NCI-H1417 (cell line): Measurements from ENCODE around the gene ATF7.

Experiments
- DNase-seq, 3 experiments: peaks; one replicate each; lab custom pipeline; 2025; lab: John Stamatoyannopoulos, UW

ATF7 gene

DNA sequence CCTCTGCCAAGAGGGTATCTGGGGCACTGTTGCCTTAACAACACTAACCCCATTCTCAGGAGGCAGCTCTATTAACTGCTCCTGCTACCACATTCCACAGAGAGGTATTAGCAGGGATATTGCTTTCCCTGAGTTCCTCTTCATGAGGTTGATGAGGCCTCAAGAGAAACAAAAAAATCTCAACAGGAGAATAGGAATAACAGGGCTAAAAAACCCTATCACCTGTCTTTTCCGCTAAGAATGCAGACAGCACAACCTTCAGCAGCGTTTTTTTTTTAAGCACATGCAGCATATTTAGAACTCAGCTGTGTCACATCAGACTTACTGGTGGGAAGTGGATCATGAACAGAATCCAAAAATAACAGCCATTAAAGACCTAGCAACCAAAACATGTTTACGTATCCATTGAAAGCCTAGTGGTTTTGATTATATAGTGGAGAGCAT is 29.2 kb downstream of the ATF7 start:
- DNase-seq, result peak in 2 of 3 experiments; percentile 28 to 65

DNA sequence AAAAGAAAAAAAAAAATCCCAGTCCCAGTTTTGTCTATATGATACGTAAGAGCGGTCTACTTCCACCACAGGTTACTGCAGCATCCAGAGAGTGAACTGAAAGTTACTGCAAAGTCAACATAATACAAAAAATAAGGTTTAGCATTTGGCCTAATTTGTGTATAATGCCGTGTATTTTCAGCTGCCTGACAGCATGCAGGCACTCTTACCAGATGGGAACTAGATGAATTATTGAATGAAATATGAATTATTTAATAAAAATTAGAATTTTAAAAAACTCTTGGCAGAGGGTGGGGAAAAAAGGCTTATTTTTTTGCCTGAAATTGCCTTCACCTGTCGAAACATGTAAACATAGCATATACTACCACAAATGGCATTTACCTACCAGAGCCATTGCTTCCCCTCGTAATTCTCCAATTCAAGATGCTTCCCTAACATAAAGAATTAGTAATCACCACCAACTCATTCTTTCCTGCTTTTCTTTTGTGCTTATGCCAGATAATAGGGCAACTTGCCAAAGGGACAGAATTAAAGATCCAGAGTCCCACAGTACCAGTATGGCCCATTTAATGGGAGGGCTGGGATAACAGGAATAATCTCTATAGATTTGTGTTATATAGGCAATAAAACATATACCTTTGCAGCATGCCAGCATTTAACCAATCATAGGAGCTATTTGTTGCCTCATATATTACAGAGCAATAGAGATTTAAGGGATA is 31.1 kb downstream of the ATF7 start:
- DNase-seq, result no peak

DNA sequence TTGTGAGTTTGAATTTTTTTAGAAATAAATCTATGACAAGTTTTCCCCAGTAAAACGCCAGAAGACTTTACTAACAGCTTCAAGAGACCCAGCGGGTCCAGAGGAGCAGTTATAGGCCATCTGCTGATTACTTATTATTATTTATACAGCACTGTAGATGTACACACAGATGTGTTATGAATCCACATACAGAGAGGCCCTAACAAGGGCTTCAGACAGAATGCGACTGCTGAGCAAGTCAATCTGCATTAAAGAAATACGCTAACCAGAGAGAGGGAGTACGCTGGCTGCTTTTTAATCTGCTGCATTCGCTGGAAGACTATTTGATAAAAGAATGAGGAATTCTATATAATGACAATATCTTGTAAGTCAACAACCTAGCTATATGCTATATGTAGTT is 32.5 kb downstream of the ATF7 start:
- peak in 1 of 3 experiments; percentile 24 for DNase-seq

DNA sequence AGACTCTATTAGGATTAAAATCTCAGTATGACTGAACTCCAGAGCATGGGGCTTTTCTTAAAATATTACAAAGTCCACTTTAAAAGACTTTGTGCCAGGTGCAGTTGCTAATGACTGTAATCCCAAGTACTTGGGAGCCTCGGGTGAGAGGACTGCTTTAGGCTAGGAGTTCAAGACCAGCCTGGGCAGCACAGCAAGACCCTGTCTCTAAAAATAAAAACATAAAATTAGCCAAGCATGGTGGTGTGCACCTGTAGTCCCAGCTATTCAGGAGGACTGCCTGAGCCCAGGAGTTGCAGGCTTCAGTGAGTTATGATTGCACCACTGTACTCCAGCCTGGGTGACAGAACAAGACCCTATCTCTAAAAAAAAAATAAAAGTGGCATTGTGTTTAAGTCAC is 33.2 kb downstream of the ATF7 start:
- DNase-seq, result no peak

DNA sequence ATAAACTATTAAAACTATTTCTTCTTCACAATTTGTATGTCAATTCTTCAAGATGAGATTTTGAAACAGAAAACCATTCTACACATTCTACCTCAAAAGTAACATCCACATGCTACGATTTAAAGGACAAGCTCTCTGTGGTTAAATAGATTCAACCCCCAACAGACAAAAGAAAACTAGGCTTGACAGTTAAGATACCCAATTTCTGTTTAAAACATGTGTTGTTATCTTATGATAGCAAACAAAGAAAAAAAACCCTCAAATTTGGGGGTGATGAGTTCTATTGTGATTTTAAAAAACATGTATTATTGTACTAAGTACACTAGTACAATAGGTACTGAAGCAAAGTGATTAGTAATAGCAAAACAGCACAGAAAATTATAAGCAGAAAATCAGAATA is 33.8 kb downstream of the ATF7 start:
- no peak for DNase-seq

DNA sequence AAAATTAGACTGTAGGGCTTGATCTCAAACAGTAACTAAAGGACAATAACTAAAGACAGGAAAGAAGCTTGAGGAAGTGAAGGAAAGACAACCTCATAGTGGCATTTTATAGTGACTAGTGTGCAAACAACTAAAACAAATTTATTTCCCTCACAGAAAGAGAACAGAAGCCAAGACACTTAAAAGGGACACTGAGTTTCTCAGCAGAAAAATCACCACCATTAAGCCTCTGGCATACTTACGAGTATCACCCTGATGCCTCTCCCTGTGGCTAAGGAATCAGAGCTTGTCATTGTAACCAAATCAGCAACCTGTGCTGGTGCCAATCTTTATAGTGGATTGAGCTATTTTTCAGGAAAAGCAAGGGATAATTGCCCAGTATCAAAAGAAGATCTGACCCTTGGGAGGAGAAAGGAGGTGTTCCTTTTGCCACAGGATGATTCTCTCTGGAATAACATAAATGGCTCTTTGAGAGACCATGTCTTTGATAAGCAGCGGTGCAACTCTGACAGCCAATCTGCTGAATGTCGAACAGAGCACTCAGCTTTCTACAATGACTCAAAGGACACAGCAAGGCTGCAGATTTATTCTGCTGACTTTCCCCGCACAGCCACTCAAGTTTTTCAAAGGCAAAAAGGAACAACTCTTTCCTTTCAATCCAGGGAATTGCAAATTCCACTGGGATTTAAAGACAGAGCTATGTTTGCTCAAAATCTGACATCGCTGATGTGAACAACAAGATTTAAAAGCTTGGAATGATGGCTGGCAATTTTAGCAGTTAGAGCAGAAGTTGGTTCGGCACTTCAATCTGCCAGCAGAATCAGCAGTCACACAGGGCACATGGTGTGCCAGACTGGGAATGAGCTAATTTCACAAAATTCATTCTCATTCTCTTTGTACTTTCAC is 34.6 kb downstream of the ATF7 start:
- DNase-seq, result peak in 2 of 3 experiments; percentile 38 to 62

DNA sequence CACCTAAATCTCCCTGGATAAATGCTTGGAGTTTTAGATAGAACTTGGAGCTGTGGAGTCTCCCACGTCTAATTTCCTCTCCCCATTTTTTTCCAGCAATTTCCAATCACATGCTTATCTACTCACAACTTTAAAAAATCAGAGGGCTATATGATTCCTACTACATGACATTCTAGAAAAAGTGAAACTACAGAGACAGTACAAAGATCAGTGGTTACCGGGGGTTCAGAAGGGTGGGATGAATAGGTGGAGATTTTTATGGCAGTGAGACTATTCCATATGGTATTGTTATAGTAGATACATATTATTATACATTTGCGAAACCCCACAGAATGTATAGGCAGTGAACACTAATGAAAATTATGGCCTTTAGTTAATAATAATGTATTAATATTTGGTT is 35.5 kb downstream of the ATF7 start:
- DNase-seq, result no peak

DNA sequence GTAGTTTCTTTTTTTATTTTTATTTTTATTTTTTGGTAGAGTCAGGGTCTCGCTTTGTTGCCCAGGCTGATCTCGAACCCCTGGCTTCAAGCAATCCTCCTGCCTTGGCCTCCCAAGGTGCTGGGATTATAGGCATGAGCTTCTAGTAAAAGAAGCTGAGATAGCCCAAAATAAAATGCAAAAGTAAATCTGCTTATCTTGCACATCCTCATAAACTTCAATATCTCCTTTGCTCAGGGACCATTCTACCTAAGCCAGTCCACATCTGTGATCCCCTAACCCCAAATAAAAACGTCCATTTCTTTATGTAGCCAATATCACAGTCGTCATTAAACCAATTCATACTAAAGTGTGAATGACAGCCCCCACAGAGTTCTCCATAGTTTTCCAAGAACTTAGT is 36.3 kb downstream of the ATF7 start:
- DNase-seq, result no peak

DNA sequence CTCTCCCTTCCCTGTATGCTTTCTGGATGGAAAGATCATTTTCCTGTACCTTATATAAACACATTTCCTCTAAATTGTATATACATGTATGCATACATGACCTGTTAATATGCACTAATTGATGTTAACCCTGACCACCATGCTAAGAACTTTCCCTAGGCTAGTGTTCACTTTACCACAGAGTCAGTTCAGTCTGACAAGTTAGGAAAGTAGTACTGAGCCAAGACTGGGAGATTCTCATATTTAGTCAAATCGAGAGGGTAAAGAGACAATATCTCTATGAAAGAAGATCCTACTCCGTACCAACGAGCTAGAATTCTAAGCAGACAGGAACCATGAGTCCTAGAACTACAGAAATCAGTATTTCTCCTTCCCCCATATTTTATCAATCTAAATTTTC is 36.8 kb downstream of the ATF7 start:
- DNase-seq, result no peak

DNA sequence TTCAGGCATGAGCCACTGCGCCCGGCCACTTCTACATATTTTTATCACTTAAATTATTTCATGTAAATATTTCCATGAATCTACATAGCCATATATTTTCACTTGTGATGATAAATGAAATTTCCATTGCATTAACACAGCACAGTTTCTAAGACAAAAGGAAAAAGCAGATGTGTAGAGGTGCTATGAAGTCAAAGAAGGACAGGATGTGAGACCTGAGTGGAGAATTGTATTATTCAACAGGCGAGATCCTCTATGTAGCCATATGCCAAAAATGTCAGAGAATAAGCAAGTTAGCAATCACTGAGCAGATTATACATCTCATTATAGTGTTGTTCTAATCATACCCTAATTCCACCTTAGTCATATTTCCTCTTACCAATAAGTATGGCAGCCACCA is 38.1 kb downstream of the ATF7 start:
- DNase-seq, result no peak

DNA sequence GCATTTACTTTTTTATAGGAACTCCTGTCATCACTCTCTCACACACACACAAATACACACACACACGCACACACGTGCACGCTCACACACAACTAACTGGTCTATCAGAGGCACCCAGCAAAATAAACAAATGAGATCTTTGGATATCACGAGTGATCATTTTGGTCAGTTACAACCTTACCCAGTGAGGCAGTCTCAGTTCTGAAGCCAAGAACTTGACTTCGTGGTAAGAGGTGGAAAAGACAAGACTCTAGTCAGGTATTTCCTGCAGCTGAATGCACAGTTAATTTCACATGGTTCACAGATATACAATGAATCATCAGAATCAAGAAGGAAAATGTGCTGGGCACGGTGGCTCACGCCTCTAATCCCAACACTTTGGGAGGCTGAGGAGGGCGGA is 39.4 kb downstream of the ATF7 start:
- no peak for DNase-seq

DNA sequence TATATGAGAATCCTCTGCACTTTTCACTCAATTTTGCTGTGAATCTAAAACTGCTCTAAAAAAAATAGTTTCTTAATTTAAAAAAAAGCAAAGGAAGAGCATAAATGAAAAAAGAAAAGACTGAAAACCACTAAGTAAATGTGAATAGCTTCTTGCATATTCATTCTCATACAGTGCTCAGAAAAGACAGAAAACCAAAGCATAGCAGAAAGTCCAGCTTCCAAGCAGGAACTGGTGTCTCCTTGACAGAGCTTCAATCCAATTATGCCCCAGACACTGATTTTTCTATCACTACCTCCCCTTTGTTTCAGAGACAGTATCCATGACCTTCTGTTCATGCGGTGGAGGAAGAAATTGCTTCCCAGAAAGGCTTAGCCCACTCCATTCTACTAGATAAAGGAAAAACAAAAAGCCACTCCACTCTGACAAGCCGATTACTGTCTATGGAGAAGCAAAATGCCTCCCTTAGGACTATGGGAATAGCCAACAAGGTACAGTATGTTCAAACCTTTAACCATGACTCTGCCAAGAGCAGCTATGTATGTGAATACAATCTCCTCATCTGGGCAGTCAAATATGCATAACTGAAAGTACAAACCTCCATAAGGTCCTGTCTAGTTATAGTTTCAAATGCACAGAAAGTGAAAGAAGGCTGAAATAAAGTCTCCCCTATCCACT is 40.6 kb downstream of the ATF7 start:
- peak in 1 of 3 experiments; percentile 32 for DNase-seq

DNA sequence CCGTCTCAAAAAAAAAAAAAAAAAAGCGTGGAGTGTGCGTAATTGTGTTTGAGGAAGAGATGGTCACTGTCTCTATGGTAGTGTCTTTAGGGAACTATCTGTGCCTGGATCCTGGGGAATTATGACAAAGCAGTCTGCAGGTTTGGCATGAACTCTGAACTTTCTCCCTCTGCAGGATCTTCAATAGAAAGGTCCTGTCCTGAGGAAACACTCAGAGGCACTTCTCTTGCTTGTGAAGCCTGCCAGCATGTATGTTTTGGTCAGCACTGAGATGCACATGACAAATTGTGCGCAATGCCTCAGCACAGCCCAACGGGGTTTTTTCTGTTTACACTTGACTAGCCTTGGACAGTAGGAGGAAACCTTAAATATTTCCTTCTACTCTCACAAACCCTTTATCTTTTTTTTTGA is 46.6 kb downstream of the ATF7 start:
- DNase-seq, result no peak

DNA sequence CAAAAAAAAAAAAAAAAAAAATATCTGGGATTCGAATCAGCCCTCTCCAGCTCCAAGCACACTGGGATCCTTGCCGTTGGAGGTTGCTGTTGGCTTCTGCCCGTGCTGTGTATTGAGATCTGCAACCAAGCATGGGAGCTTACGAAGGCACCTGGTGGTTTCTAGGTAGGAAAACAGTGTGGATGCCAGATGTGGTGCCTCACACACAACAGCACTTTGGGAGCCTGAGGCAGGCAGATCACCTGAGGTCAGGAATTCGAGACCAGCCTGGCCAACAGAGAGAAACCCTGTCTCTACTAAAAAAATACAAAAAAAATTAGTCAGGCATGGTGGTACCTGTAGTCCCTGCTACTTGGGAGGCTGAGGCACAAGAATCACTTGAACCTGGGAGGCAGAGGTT is 47.4 kb downstream of the ATF7 start:
- DNase-seq, result no peak

DNA sequence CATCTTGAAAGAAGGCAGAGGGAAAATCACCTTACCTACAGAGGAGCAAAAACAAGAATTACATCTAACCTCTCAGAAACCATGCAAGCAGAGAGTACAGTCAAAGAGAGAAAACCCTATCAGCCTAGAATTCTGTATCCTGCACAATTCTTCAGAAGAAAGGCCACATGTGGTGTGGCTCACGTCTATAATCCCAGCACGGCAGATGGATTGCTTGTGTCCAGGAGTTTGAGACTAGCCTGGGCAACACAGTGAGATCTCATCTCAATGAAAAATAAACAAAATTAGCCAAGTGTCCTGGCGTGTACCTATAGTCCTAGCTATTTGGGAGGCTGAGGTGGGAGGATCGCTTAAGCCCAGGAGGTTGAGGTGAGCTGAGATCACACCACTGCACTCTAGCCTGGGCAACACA is 48.2 kb downstream of the ATF7 start:
- DNase-seq, result no peak

DNA sequence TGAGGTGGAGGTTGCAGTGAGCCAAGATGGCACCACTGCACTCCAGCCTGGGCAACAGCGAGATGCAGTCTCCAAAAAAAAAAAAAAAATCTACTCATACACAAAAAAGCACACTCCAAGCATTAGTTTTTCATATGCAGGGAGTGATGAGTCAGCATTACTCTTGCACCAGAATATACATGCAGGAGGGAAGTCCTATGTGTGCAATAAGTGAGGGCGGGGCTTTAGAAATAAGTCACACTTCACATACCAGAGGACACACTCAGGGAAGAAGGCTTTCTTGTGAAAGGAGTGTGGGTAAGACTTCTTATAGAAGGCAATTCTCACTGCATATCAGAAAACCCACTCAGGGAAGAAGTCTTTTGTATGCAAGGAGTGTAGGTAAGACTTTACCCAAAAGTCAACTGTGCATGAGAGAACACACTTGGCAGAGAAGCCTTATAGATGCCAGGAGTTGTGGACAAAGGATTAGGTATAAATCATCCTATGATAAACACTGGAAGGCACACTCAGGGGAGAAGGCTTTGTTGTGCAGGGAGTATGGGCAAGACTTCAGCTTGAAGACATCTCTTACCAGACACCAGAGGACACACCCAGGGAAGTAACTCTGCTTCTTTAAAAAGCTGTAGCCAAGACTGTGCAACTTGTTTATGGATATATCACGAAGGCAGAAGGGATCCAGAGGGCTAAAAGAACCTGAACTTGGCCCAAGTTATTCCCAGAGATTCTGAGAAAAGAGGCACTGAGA is 50.5 kb downstream of the ATF7 start:
- no peak for DNase-seq

DNA sequence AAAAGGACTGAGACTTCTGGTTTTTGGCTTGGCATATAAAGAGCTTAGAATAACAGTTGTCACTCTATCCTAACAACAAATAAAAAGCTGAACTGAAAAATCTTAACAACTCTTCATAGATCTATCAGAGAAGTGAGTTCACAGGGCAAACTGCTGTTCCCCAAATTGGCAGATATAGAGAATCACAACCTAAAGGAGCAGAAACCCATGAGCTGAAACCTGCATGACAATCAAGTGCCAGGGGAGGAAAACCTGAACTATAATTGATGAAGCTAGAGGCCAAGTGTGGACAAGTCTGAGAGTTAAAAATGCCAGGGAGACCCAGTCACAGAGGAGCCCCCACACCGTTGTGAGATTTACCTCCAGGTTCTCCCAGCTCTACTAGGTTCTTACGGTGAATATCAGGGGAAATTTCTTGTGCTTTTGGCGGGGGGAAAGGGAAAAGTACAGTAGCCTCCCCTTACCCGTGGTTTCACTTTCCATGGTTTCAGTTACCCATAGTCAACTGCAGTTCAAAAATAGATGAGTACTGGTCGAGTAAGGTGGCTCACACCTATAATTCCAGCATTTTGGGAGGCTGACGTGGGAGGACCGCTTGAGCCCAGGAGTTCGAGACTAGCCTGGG is 53.9 kb downstream of the ATF7 start:
- no peak for DNase-seq

DNA sequence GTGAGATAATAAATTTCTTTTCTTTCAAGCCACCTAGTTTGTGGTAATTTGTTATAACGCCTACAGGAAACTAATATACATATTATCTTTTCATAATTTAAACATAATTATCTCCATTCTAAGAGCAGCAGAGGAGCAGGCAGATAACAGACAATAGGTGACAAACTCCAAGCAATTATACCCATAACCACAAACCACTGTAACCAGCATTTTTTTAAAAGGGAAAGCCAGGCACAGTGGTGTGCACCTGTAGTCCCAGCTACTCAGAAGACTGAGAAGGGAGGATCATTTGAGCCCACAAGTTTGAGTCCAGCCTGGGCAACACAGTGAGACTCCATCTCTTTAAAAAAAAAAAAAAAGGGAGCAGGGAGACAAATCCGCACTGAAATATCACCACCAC is 54.9 kb downstream of the ATF7 start:
- DNase-seq, result no peak

DNA sequence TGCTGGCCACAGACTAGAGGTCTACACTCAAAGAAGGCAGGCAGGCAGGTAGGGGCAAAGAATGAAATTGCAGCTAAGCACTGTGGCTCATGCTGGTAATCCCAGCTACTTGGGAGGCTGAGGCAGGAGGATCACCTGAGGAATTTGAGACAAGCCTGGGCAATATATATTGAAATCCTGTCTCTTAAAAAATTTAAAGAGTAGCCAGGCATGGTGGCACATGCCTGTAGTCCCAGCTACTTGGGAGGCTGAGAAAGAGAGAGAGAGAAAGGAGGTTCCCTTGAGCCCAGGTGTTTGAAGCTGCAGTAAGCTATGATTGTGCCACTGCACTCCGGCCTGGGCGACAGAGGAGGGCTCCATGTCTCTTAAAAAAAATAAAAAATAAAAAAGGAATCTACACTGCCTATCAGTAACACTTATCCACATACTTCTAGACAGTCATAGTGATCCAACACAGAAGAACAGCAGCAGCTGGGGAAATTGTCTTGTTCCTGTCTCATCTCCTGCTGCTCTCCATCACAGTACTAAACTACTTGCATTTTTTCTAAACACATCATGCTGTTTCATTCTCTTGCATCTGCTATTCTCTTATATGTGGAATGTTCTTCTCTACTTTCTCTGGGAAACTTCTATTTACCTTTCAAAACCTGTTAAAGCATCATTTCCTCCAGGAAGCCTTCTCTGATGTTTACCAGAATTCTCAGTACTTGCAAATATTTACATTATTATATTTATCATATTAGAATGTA is 57.2 kb downstream of the ATF7 start:
- DNase-seq, result no peak

DNA sequence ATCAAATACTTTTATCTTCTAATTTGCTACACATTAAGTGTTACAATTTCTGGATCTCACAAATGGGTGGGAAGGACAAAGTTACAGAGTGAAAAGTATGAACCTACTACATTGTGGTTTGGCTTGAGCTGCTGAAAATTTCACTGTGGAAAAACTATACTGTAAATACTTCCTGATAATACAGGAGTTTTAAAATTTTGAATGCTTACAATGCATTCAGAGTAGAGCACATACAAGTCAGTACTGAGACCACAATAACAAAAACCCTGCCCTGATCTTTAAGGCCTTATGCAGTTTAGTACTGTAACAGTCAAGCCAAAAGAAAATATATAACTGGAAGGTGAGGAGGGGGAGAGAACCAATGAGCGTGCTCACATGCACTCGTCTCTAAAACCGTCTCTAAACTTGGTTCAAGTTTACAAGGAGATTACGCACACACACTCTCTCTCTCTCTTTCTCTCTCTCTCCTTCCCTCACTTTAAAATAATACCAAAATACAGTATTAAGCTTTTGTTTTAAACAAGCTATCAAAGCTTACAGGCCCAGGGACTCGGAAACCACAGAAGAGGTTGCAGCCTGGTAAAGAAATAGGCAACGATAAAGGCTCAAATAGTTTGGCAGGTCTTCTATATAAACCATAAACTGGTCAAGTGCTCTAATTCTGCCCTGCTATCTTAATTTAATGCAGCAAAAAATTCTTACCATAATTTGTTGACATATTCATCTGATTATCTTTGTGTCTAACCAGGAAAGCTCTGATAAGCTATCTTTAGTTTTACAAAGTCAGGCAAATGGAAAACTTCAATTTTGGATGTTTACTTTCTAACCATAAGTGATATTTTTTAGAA is 58.0 kb downstream of the ATF7 start:
- DNase-seq, result no peak
